Stimulated activated CD4-positive, alpha-beta T cell treated with anti-CD3 and anti-CD28 coated beads, Interleukin-4, amount 100 ng/mL, for 4 hours (primary cell): ENCODE measurements around the gene MYD88.
"Not testable (repeated sequence)": the region's sequence is repeated elsewhere in the genome, so short reads cannot be mapped to it uniquely, and the experiment has no call there.

ENCODE experiments used
- DNase-seq, 2 experiments: peaks; one replicate each; pipeline ENCODE4 v3.0.0-alpha.2; 2020

Gene MYD88

GRCh38 chr3:38127611-38128302 is 10.7 kb upstream of the MYD88 start:
- no peak for DNase-seq

- no peak for DNase-seq
These were observed 10.2 kb upstream of the MYD88 start for GRCh38 chr3:38128303-38128655.

GRCh38 chr3:38129058-38129457 is 9.4 kb upstream of the MYD88 start:
- DNase-seq, result no peak

GRCh38 chr3:38130631-38131065 is 7.8 kb upstream of the MYD88 start:
- no peak for DNase-seq

DNA sequence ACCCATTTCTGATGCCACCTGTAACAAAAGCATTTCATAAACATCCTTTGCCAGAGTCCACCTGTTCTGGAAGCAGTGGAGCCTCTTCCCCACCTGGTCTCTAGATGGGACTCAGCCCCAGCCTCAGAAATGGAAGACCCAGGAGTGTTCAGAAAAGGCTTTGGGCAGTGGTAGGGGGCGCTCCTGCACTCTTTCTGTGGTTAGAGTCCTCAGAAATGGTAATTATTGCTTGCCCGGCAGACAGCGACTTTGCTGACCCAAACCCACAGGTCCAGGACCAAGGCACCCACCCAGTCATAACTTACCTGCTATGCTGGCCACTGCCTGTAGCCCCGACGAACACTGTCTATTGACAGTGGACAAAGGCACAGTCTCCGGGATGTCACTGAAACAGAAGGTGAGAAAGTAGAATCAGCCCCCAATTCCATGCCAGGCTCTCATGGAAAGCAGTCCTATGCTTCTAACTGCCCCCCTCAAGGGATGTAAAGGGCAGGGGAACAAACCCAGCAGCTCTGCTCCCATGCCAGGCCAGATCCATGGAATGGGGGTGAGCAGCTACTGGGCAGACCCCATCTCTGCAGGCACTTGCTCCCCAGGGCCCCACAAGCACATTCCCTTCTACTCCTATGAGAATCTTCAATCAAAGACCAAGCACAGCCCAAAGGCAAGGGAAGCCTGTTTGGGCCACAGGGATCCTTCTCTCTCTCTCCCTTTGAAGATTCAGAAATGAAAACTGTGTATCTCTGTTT is 6.7 kb upstream of the MYD88 start:
- peak in 1 of 2 experiments; percentile 19 for DNase-seq

GRCh38 chr3:38133209-38133556 is 5.3 kb upstream of the MYD88 start:
- no peak for DNase-seq

GRCh38 chr3:38133557-38134405 is 4.7 kb upstream of the MYD88 start:
- DNase-seq, result no peak

GRCh38 chr3:38134517-38135143 is 3.8 kb upstream of the MYD88 start:
- not testable (repeated sequence) for DNase-seq

- DNase-seq, result not testable (repeated sequence)
These were observed 2.7 kb upstream of the MYD88 start for GRCh38 chr3:38135621-38136277.

- DNase-seq, result no peak
These were observed 2.1 kb upstream of the MYD88 start for GRCh38 chr3:38136393-38136776.

DNA sequence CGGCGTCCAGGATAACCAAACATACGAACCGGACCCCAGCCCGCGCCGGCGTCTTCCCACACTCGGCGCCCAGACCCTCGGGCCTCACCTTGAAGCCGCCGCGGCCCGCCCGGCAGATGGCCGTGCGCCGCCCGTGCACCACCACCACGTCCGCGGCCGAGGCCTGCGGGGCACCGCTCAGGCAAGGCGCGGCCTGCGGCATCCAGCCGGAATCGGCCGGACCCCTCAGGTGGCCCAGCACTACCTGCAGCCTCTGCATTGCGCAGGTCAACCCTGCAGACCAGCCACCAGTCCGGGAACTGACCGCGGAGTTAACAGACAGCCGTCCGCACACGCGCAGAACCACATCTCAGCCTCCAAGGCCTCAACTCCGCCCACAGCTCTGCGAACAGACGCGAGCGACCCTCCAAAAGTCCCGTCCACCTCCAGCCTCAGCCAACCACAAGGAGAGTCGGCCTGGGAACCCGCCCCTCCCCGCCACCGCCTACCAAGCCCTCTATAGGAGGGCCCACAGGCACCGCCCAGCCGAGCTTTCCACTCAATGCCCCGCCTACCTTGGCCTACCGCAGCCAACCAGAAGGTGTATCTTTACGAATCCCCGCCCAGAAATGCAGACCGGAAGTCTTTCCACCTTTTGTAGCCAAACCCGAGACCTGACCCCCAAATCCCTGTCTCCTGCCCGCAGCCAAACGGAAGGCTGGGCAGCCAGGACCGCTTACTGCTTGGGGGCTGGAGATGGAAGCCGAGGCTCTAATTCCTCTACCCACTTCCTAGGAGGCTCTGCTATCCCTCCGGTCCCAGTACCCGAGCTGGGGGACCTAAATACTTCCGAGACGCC is 1.5 kb upstream of the MYD88 start, which contains the start of gene ACAA1:
Gene ACAA1, minus strand, starts transcription at position 351 of the 838 bp plus-strand sequence. Its CDS starts 92 bp downstream, at position 259.
- peak; percentile 94 to 97 for DNase-seq

DNA sequence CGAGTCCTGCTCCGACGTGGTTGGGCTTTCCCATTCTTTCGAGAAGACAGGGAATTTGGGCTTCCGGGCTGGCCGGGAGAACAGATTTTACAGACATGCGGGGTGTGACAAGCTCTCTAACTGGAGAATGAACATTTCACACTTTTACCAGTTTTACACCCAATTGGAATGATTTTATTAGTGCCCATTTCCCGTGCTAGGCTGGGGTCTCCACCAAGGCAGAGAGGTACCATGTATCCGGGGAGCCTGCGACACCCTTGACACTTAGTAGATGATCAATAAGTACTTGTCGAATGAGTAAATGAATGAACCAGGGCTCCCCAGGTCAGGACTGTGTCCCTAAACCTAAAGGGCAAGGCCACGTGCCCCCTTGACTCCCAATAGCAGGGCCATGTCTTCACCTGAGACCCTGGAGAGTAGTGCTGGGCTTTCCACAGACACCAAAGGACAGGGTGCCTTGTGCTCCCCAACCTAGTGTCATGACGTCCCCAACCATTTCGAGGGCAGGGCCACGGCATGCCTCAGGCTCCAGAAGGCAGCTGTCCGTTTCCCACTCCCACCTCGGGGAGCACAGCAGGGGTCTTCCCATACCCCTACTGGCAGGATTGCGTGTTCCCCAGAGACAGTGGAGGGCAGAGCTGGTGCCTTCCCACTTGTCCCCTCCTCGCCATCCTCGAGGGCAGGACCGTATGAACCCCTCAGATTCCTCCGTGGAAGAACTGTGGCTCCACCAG is 679 bp upstream of the MYD88 start:
- peak in 1 of 2 experiments; percentile 10 for DNase-seq

DNA sequence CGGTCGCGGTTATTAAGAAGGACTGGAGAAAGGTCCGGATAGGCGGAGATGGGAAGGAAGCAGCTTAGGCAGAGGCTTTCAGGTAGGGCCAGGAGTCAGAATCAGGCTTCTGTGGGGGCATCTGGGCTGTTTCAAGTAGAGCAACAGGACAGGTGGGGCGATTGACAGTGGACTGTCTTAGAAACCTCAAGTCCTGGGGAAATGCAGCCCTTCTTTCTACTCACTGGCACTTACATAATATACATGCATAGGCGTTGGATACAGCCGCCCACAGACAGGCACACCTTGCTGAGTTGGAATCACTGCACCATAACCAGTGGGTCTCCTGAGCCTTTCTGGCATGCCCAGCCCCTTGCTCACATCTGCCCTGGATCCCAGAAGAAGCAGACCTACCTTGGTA is 730 bp downstream of the MYD88 start:
- no peak for DNase-seq

GRCh38 chr3:38139652-38140051 is 1.2 kb downstream of the MYD88 start:
- no peak for DNase-seq

- no peak for DNase-seq
These were observed 2.1 kb downstream of the MYD88 start for GRCh38 chr3:38140326-38141172.

GRCh38 chr3:38141173-38141951 is 2.9 kb downstream of the MYD88 start:
- DNase-seq, result no peak

DNA sequence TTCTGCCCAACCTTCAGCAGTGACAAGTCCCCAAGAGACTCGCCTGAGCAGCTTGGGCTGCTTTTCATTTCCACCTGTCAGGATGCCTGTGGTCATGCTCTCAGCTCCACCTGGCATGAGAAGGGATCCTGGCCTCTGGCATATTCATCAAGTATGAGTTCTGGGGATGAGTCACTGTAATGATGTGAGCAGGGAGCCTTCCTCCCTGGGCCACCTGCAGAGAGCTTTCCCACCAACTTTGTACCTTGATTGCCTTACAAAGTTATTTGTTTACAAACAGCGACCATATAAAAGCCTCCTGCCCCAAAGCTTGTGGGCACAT is 3.5 kb downstream of the MYD88 start:
- no peak for DNase-seq

DNA sequence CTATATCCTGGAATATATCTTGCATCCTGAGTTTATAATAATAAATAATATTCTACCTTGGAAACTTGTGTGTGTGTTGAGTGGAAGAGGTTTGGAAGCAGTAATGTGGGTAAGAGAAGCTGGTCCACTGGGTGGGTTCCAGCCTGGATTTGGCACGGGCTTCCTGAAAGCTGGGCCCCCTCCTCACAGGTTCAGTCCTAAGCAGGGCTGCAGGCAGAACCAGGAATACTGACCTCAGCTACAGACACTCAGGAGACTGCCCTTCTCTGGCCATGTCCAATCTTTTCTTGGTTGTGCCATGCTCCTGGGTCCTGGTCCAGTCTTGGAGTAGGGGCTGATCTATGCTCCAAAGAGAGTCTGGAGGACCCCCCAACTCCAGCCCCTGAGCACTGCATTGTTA is 4.5 kb downstream of the MYD88 start:
- DNase-seq, result no peak

- DNase-seq, result no peak
These were observed 5.0 kb downstream of the MYD88 start for GRCh38 chr3:38143511-38143910.
